Gastroesophageal sphincter (tissue), 4 donors: ENCODE results near the gene CSGALNACT2. TPM values are rescaled to one million over a fixed set of nuclear protein-coding genes. Genes with fewer than 3 reads are reported as not detected.

Experiments
- ATAC-seq: fragments of 150-250 bp; one replicate; pipeline ENCODE4 v1.9.1; 2016; ENCODE audit warnings: mild to moderate bottlenecking, moderate library complexity
- H3K27ac ChIP-seq, 4 donors: fragments of 200-600 bp; sonication (generic) in 3 of 4; 1 replicate in 3 of 4; 2 replicates in 1 of 4; pipeline ENCODE4 v1.5.1; 2016 to 2019
- H3K27me3 ChIP-seq: fragments of 200-600 bp; sonication (generic); one replicate; pipeline ENCODE4 v1.5.1; 2019
- H3K36me3 ChIP-seq, 2 donors: fragments of 200-600 bp; sonication (generic); one replicate each; pipeline ENCODE4 v1.5.1; 2019; ENCODE audit warnings: control low read depth in 1 of 2
- H3K4me1 ChIP-seq, 3 donors: fragments of 200-600 bp; sonication (generic); 1 replicate in 2 of 3; 2 replicates in 1 of 3; pipeline ENCODE4 v1.5.1; 2016 to 2019; ENCODE audit warnings: control low read depth in 2 of 3
- H3K4me3 ChIP-seq, 2 donors: fragments of 200-600 bp; sonication (generic); one replicate each; pipeline ENCODE4 v1.5.1; 2019; ENCODE audit warnings: mild to moderate bottlenecking in 1 of 2, moderate library complexity in 1 of 2
- H3K9me3 ChIP-seq, 3 donors: fragments of 200-600 bp; sonication (generic); one replicate each; pipeline ENCODE4 v1.5.1; 2017 to 2019; ENCODE audit warnings: control low read depth in 2 of 3
- CTCF ChIP-seq, 4 experiments: fragments of 200-600 bp in 2 of 4; fragments of 450-650 bp in 2 of 4; sonication (generic) in 1 of 4; IDR thresholded peaks; one replicate each; pipeline ENCODE4 v1.5.1; 2017 to 2019; ENCODE audit warnings: antibody characterized with exemption in 4 of 4, mild to moderate bottlenecking in 2 of 4, moderate library complexity in 2 of 4
- EP300 ChIP-seq: sonication (generic); formaldehyde crosslinking; IDR thresholded peaks from one replicate; pipeline ENCODE4 v1.6.1; 2017; ENCODE audit warnings: antibody characterized with exemption, mild to moderate bottlenecking
- POLR2A ChIP-seq, 2 donors: fragments of 450-650 bp; IDR thresholded peaks; one replicate each; pipeline ENCODE4 v1.6.1; 2017; ENCODE audit warnings: antibody characterized with exemption in 2 of 2, mild to moderate bottlenecking in 2 of 2, moderate library complexity in 1 of 2
- POLR2AphosphoS5 ChIP-seq: sonication (generic); formaldehyde crosslinking; IDR thresholded peaks from one replicate; pipeline ENCODE4 v1.6.1; 2017; ENCODE audit warnings: antibody characterized with exemption
- WGBS, 2 donors: methylation state at CpG; one replicate each; pipeline ENCODE4 v1.1.5; 2018; ENCODE audit warnings: low coverage in 1 of 2; 5-methylcytosine and 5-hydroxymethylcytosine counted together
- total RNA-seq, 4 donors: library from RNA; depleted of rRNA; stranded (reverse); fragments of >200 nt; gene quantifications; one replicate each; pipeline ENCODE4 v1.1.0, GENCODE V29; 2016

Gene CSGALNACT2
- total RNA-seq, 4 donors from 2014 or later = 28.4 to 37.4 (median 32.7) TPM

- no peak for ATAC-seq
- Histone ChIP-seq H3K36me3 (no peaks in the 10 kb centered on the region), H3K27ac (no peak overlapping the region), H3K4me3 (no peak overlapping the region), H3K4me1 (no peaks in the 10 kb centered on the region), H3K27me3 (no peaks in the 10 kb centered on the region), H3K9me3 (no peaks in the 10 kb centered on the region)
- 82 to 94% methylated on average over 4 to 5 of the region's 8 CpGs for WGBS, 2 donors
- no peak for TF ChIP-seq CTCF (IDR thresholded peaks at IDR 0.05)
- TF ChIP-seq EP300 = no peak
- no peak for TF ChIP-seq POLR2AphosphoS5
- no peak for TF ChIP-seq POLR2A (IDR thresholded peaks at IDR 0.05)
Observed at GRCh38 chr10:43193496-43194080, 55.3 kb downstream of the CSGALNACT2 start.

- H3K27ac ChIP-seq = no peak overlapping the region
- peaks cover 0 to under 1% of the 10 kb centered on the region in 2 donors for H3K36me3 ChIP-seq
- TF ChIP-seq EP300 = no peak
- no peak for TF ChIP-seq CTCF (IDR thresholded peaks at IDR 0.05)
- no peak for TF ChIP-seq POLR2AphosphoS5
- TF ChIP-seq POLR2A (IDR thresholded peaks at IDR 0.05) = no peak
- no peak for ATAC-seq
- H3K27me3 ChIP-seq = no peaks in the 10 kb centered on the region
- H3K9me3 ChIP-seq = no peaks in the 10 kb centered on the region
- no peak overlapping the region for H3K4me3 ChIP-seq
- WGBS, 2 donors = 80% methylated on average over 1 of the region's 4 CpGs; no CpG with 5 or more reads in 1 of the 2 donors
- H3K4me1 ChIP-seq = no peaks in the 10 kb centered on the region
Observed at GRCh38 chr10:43194266-43194665, 56.0 kb downstream of the CSGALNACT2 start.

- no peaks in the 10 kb centered on the region for H3K9me3 ChIP-seq
- TF ChIP-seq POLR2A (IDR thresholded peaks at IDR 0.05) = no peak
- TF ChIP-seq POLR2AphosphoS5 = no peak
- no peak for TF ChIP-seq EP300
- no peak for TF ChIP-seq CTCF (IDR thresholded peaks at IDR 0.05)
- 80 to 83% methylated on average over 1 to 2 of the region's 9 CpGs for WGBS, 2 donors
- ATAC-seq = no peak
- no peak overlapping the region for H3K4me3 ChIP-seq
- H3K36me3 ChIP-seq = peaks cover 0 to 7% of the 10 kb centered on the region in 2 donors
- H3K27me3 ChIP-seq = peaks cover 2% of the 10 kb centered on the region
- no peak overlapping the region for H3K27ac ChIP-seq
- H3K4me1 ChIP-seq = no peaks in the 10 kb centered on the region
Observed at GRCh38 chr10:43194859-43195258, 56.6 kb downstream of the CSGALNACT2 start.

- Histone ChIP-seq H3K27ac (no peak overlapping the region), H3K27me3 (peaks cover 9% of the 10 kb centered on the region), H3K36me3 (peaks cover 0 to 7% of the 10 kb centered on the region in 2 donors), H3K9me3 (no peaks in the 10 kb centered on the region), H3K4me1 (no peaks in the 10 kb centered on the region), H3K4me3 (no peak overlapping the region)
- no peak for ATAC-seq
- 87 to 97% methylated on average over 5 to 6 of the region's 12 CpGs for WGBS, 2 donors
- TF ChIP-seq POLR2A (IDR thresholded peaks at IDR 0.05) (no peak), EP300 (no peak), CTCF (IDR thresholded peaks at IDR 0.05) (no peak), POLR2AphosphoS5 (no peak)
Observed at GRCh38 chr10:43195557-43195956, 57.3 kb downstream of the CSGALNACT2 start.
